Panc1 (cell line): ENCODE measurements around the gene ASCC2. TPM values are rescaled to one million over a fixed set of nuclear protein-coding genes. Genes with fewer than 3 reads are reported as not detected.

Experiments used
- ATAC-seq: fragments of 200-7000 bp; cut with Tn5 transposase; 2 replicates; pipeline ENCODE4 v1.9.1; 2020; ENCODE audit warnings: mild to moderate bottlenecking, moderate library complexity
- BruUV-seq: library from RNA; stranded (reverse); fragments of 400-500 nt; replicated peaks from 2 replicates; lab custom pipeline; 2021; lab: Mats Ljungman, UMichigan
- CTCF ChIA-PET: fragments of 300-600 bp; sonication (Branson Sonifier 250); formaldehyde crosslinking; loops from one replicate; lab custom pipeline; 2022; ENCODE audit warnings: antibody characterized with exemption; lab: Charles Lee
- POLR2A ChIA-PET: fragments of 300-600 bp; sonication (Branson Sonifier 250); formaldehyde crosslinking; loops from one replicate; lab custom pipeline; 2022; ENCODE audit warnings: antibody characterized with exemption; lab: Charles Lee
- DNase-seq: peaks from one replicate; pipeline ENCODE4 v3.0.0-alpha.2; 2010; ENCODE audit warnings: low read depth, low spot score
- H3K27ac ChIP-seq: 2 replicates; pipeline ENCODE4 v1.5.1; 2011; ENCODE audit warnings: mild to moderate bottlenecking, low read length, inconsistent platforms
- H3K27me3 ChIP-seq: fragments of 200-500 bp; sonication (Bioruptor generic); 2 replicates; pipeline ENCODE4 v1.6.0; 2014; ENCODE audit warnings: low read length, inconsistent platforms; ENCODE audit not compliant: control insufficient read depth, insufficient read depth
- H3K36me3 ChIP-seq: fragments of 200-500 bp; sonication (Bioruptor generic); 2 replicates; pipeline ENCODE4 v1.5.1; 2014; ENCODE audit warnings: inconsistent platforms, mild to moderate bottlenecking, low read length, moderate library complexity; ENCODE audit not compliant: control insufficient read depth, insufficient read depth
- H3K4me1 ChIP-seq: 2 replicates; pipeline ENCODE4 v1.5.1; 2011; ENCODE audit warnings: inconsistent platforms, mild to moderate bottlenecking, low read length, moderate library complexity; ENCODE audit not compliant: control insufficient read depth, insufficient read depth
- H3K4me3 ChIP-seq, 2 experiments: 2 replicates each; pipeline ENCODE4 v1.5.1; 2011 to 2012; ENCODE audit warnings: low read depth in 2 of 2, low read length in 2 of 2, mild to moderate bottlenecking in 2 of 2, inconsistent platforms in 1 of 2, moderate library complexity in 1 of 2
- H3K9me3 ChIP-seq: fragments of 200-500 bp; sonication (Bioruptor generic); 2 replicates; pipeline ENCODE4 v1.5.1; 2014; ENCODE audit warnings: low read depth, mild to moderate bottlenecking, inconsistent platforms, low read length, moderate library complexity; ENCODE audit not compliant: control insufficient read depth, insufficient read depth
- POLR2AphosphoS5 ChIP-seq: IDR thresholded peaks from 2 replicates; pipeline ENCODE4 v1.6.1; 2012; ENCODE audit warnings: mild to moderate bottlenecking, low read depth, low read length, moderate library complexity
- SIN3A ChIP-seq: IDR thresholded peaks from 2 replicates; pipeline ENCODE4 v1.6.1; 2012; ENCODE audit warnings: low read depth, mild to moderate bottlenecking, low read length, moderate library complexity, borderline replicate concordance; ENCODE audit not compliant: insufficient read depth
- TCF7L2 ChIP-seq: IDR thresholded peaks from 2 replicates; pipeline ENCODE4 v1.6.1; 2011; ENCODE audit warnings: mild to moderate bottlenecking, low read depth, low read length, inconsistent platforms
- in situ Hi-C: cut with HindIII; loops from 2 replicates; pipeline ENCODE4 v1.10.0; 2016; ENCODE audit warnings: low sequenced_read_pairs, low pct_unique_long_range_greater_than_20kb
- intact Hi-C: fragments of 100-400 bp; cut with micrococcal nuclease; formaldehyde crosslinking; loops from one replicate; pipeline ENCODE4 v1.10.0; 2022; ENCODE audit not compliant: unreplicated experiment
- total RNA-seq: library from RNA; stranded (reverse); gene quantifications from one replicate; pipeline ENCODE4 v1.2.1, GENCODE V29; 2021; ENCODE audit not compliant: unreplicated experiment
- TF ChIP-seq, protein P1 (sequence below): fragments of 450-650 bp; IDR thresholded peaks from 2 replicates; pipeline ENCODE4 v1.5.1; 2017; ENCODE audit warnings: mild to moderate bottlenecking
- TF ChIP-seq, protein P2 (sequence below), 2 experiments: IDR thresholded peaks; 2 replicates each; pipeline ENCODE4 v1.6.1; 2011 to 2012; ENCODE audit warnings: low read depth in 2 of 2, control low read depth in 1 of 2, low read length in 1 of 2, mild to moderate bottlenecking in 1 of 2, moderate library complexity in 1 of 2; ENCODE audit not compliant: insufficient read depth in 1 of 2

ASCC2 gene
- total RNA-seq, 1 experiment from 2014 or later: 52.0 TPM

DNA sequence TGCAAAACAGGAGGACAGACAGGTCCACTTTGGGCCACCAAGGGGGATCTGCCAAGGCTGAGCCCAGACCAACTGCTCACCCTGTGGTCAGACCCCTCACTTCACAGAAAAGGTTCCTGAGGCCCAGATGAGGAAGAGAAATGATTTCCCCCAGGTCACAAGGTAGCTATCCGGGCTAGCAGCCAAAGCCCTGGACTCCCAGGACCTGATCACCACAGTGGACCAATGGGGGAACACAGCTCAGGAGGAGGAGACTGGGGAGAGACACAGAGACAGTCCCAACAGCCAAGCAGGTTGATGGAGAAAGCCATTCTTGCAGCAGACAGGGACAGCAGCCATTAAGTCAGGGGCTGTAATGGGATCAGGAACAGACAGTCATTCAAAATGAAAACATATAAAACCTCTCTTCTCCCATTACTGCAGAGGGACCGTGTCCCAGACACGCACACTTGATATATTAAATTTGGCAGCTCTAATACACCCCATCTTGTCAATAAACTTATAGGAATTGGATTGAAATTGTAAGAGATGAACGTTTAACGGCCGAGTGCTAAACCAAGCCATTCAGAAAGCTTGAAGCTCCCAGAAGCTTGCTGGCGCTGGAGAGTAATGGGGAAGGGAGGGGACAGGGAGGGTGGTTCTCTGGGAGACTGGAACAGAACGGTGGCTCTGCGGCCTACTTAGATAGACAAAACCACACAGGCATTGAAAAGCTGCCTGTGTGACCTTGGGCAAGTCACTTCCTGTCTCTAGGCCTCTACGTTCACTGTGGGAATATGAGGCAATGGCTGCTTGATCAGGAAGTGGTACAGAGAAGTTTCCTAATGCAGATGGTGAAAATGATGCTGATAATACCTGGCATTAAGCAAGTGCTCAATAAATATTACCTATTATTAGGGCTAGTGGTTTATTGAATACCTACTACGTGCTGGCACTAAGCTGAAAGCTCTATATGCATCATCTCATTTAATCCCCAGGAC, 87.2 kb downstream of the ASCC2 start:
- ATAC-seq (no peak), DNase-seq (no peak)
- Histone ChIP-seq H3K27me3 (no peaks in the 10 kb centered on the region), H3K4me1 (no peaks in the 10 kb centered on the region), H3K36me3 (no peaks in the 10 kb centered on the region), H3K4me3 (no peak overlapping the region), H3K9me3 (no peaks in the 10 kb centered on the region), H3K27ac (no peak overlapping the region)
- ChIA-PET CTCF (no interaction called here), POLR2A (no interaction called here)
- TF ChIP-seq, protein P1, sequence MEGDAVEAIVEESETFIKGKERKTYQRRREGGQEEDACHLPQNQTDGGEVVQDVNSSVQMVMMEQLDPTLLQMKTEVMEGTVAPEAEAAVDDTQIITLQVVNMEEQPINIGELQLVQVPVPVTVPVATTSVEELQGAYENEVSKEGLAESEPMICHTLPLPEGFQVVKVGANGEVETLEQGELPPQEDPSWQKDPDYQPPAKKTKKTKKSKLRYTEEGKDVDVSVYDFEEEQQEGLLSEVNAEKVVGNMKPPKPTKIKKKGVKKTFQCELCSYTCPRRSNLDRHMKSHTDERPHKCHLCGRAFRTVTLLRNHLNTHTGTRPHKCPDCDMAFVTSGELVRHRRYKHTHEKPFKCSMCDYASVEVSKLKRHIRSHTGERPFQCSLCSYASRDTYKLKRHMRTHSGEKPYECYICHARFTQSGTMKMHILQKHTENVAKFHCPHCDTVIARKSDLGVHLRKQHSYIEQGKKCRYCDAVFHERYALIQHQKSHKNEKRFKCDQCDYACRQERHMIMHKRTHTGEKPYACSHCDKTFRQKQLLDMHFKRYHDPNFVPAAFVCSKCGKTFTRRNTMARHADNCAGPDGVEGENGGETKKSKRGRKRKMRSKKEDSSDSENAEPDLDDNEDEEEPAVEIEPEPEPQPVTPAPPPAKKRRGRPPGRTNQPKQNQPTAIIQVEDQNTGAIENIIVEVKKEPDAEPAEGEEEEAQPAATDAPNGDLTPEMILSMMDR: no peak
- TF ChIP-seq SIN3A (no peak), POLR2AphosphoS5 (no peak)
- TF ChIP-seq, protein P2, sequence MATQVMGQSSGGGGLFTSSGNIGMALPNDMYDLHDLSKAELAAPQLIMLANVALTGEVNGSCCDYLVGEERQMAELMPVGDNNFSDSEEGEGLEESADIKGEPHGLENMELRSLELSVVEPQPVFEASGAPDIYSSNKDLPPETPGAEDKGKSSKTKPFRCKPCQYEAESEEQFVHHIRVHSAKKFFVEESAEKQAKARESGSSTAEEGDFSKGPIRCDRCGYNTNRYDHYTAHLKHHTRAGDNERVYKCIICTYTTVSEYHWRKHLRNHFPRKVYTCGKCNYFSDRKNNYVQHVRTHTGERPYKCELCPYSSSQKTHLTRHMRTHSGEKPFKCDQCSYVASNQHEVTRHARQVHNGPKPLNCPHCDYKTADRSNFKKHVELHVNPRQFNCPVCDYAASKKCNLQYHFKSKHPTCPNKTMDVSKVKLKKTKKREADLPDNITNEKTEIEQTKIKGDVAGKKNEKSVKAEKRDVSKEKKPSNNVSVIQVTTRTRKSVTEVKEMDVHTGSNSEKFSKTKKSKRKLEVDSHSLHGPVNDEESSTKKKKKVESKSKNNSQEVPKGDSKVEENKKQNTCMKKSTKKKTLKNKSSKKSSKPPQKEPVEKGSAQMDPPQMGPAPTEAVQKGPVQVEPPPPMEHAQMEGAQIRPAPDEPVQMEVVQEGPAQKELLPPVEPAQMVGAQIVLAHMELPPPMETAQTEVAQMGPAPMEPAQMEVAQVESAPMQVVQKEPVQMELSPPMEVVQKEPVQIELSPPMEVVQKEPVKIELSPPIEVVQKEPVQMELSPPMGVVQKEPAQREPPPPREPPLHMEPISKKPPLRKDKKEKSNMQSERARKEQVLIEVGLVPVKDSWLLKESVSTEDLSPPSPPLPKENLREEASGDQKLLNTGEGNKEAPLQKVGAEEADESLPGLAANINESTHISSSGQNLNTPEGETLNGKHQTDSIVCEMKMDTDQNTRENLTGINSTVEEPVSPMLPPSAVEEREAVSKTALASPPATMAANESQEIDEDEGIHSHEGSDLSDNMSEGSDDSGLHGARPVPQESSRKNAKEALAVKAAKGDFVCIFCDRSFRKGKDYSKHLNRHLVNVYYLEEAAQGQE (IDR thresholded peaks at IDR 0.05; ENCODE audit: insufficient read depth in 1 of 2, low read depth in 2 of 2, low read length in 1 of 2): no peak
- in situ Hi-C loops (no loop called here), intact Hi-C loops (no loop called here)
- BruUV-seq: no TSS peak

- H3K9me3 ChIP-seq: no peaks in the 10 kb centered on the region
- in situ Hi-C loops: no loop called here
- intact Hi-C loops: no loop called here
- ATAC-seq: no peak
- no peak overlapping the region for H3K4me3 ChIP-seq
- TF ChIP-seq POLR2AphosphoS5: no peak
- no peak for TF ChIP-seq TCF7L2
- TF ChIP-seq, protein P2 (IDR thresholded peaks at IDR 0.05; ENCODE audit: insufficient read depth in 1 of 2, low read depth in 2 of 2, low read length in 1 of 2): no peak
- no peak for TF ChIP-seq SIN3A
- TF ChIP-seq, protein P1: no peak
- POLR2A ChIA-PET: no interaction called here
- no peak for DNase-seq
- no peaks in the 10 kb centered on the region for H3K36me3 ChIP-seq
- H3K27me3 ChIP-seq: no peaks in the 10 kb centered on the region
- CTCF ChIA-PET: no interaction called here
- H3K27ac ChIP-seq: no peak overlapping the region
- no peaks in the 10 kb centered on the region for H3K4me1 ChIP-seq
- no TSS peak for BruUV-seq
Measured at GRCh38 chr22:29750029-29750428, 88.0 kb downstream of the ASCC2 start.
